ENCODE data around the gene AURKA.

The AURKA gene

GRCh38 chr20:56389807-56390206 is 2.2 kb downstream of the AURKA start:
- no peak for DNase-seq

GRCh38 chr20:56388882-56389281 is 3.1 kb downstream of the AURKA start:
- no peak for DNase-seq

GRCh38 chr20:56386219-56386618 is 5.8 kb downstream of the AURKA start:
- no peak for DNase-seq

GRCh38 chr20:56385130-56385529 is 6.9 kb downstream of the AURKA start:
- DNase-seq = no peak

GRCh38 chr20:56383334-56383733 is 8.7 kb downstream of the AURKA start:
- DNase-seq = no peak

- no peak for DNase-seq
Observed at GRCh38 chr20:56382696-56383095, 9.3 kb downstream of the AURKA start.

GRCh38 chr20:56381501-56381900 is 10.5 kb downstream of the AURKA start:
- no peak for DNase-seq

- DNase-seq = no peak
Observed at GRCh38 chr20:56380375-56380774, 11.6 kb downstream of the AURKA start.

- DNase-seq = no peak
Observed at GRCh38 chr20:56378386-56378785, 13.6 kb downstream of the AURKA start.

GRCh38 chr20:56376331-56376730 is 15.7 kb downstream of the AURKA start:
- DNase-seq = no peak

- DNase-seq = no peak
Observed at GRCh38 chr20:56373942-56374341, 18.1 kb downstream of the AURKA start.

GRCh38 chr20:56372850-56373249 is 19.2 kb downstream of the AURKA start:
- no peak for DNase-seq

- no peak for DNase-seq
Observed at GRCh38 chr20:56371977-56372376, 20.0 kb downstream of the AURKA start.

- DNase-seq = no peak
Observed at GRCh38 chr20:56369179-56369578, 22.8 kb downstream of the AURKA start.

- no peak for DNase-seq
Observed at GRCh38 chr20:56368351-56369134, 23.5 kb downstream of the AURKA start.

GRCh38 chr20:56363491-56363890 is 28.5 kb downstream of the AURKA start:
- no peak for DNase-seq

- DNase-seq = no peak
Observed at GRCh38 chr20:56362833-56363413, 29.1 kb downstream of the AURKA start.

GRCh38 chr20:56361900-56362299 is 30.1 kb downstream of the AURKA start:
- no peak for DNase-seq

- no peak for DNase-seq
Observed at GRCh38 chr20:56360908-56361205, 31.2 kb downstream of the AURKA start.

GRCh38 chr20:56360133-56360907 is 31.7 kb downstream of the AURKA start:
- DNase-seq = no peak

GRCh38 chr20:56359212-56360132 is 32.5 kb downstream of the AURKA start:
- DNase-seq = peak; percentile 66

GRCh38 chr20:56358600-56359211 is 33.3 kb downstream of the AURKA start, which contains the start of gene FAM210B:
Gene FAM210B (plus strand): TSS chr20:56358974. CDS start chr20:56359006, 32 bp downstream.
- peak; percentile 87 for DNase-seq
